LNCAP (cell line): ENCODE data around the gene F13A1.

Experiments used
- CTCF ChIP-seq: fragments of 450-650 bp; IDR thresholded peaks from 2 replicates; pipeline ENCODE4 v1.5.1; 2017; ENCODE audit warnings: mild to moderate bottlenecking

The F13A1 gene

DNA sequence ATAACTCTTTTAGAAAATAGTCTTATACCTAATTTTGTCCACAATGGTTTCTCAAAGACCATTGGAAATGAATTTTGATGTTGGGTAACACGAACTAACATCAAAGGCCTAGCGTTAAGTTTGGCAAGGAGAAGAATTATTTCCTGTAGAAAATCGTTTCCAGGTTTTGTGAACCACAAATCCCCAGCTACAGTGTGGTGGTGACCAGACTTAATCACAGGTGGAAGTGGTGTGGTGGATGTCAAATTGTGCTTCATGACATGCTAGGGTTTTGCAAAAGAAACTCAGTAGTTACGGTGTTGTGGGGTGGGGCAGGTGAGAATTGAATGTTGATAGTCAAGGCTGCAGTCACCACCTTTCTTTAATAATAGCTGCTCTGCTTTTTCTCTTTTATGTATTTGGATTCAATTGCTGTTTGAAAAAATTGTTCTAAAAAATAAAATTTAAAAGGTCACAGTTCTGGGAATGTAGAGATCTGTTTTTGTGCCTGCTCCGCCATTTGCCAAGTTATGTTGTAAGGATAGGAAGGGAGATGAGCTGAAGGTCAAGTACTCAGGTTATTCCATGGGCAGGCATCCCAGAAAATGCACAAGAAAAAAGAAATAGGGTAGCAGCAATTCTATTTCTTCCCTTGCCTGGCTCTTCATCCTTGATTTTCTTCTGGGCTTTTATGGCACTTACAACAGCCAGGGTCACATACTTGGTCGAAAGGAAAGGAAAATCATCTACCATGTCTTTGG lies 83.6 kb downstream of the F13A1 start:
- TF ChIP-seq CTCF = no peak

DNA sequence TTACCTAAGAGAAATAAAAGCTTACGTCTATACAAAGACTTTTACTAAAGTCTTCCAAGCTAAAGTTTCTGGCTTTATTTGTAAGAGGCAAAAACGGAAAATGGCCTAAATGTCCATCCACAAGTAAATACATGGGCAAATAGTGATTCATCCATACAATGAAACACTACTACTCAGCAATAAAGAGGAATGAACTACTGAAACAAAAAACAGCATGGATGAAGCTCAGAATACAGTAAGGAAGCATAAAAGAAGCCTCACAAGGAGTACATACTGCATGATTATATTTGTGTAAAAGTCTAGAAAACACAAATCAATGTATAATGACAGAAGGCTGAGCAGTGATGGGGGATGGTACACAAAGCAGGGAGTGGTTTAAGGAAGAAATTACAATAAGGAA lies 84.7 kb downstream of the F13A1 start:
- TF ChIP-seq CTCF = no peak

GRCh38 chr6:6234963-6235362 lies 85.5 kb downstream of the F13A1 start:
- no peak for TF ChIP-seq CTCF

DNA sequence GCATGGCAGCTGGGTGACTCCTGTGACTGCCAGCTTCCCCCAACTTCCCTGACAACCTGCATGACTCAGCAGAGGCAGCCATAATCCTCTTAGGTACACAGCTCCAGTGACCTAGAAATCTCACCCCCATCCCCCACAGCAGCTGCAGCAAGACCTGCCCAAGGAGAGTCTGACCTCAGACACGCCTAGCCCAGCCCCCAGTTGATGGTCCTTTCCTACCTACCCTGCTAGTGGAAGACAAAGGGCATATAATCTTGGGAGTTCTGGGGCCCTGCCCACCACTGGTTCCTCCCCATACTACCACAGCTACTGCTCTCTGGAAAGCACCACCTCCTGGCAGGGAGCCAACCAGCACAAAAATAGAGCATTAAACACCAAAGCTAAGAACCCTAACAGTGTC lies 90.2 kb downstream of the F13A1 start:
- TF ChIP-seq CTCF = no peak

DNA sequence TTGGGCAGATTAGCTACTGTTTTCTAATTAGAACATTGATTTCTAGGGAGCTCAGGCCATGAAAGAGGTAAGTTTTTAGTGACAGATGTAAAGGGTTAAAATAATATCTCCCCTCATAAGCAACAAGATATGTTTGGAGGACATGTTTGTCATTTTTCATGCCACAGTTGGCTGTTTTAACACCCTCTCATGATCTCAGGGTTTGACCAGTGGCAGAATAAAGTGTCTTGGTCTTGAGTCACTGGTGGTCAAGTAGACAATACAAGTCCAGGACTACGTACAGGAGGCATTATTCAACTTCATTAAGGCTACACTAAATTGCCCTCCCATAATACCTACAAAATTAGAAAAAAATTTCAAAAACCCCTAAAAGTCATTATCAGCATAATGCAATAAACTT lies 92.6 kb downstream of the F13A1 start:
- TF ChIP-seq CTCF = no peak

GRCh38 chr6:6225885-6226529 lies 94.5 kb downstream of the F13A1 start:
- TF ChIP-seq CTCF = no peak

DNA sequence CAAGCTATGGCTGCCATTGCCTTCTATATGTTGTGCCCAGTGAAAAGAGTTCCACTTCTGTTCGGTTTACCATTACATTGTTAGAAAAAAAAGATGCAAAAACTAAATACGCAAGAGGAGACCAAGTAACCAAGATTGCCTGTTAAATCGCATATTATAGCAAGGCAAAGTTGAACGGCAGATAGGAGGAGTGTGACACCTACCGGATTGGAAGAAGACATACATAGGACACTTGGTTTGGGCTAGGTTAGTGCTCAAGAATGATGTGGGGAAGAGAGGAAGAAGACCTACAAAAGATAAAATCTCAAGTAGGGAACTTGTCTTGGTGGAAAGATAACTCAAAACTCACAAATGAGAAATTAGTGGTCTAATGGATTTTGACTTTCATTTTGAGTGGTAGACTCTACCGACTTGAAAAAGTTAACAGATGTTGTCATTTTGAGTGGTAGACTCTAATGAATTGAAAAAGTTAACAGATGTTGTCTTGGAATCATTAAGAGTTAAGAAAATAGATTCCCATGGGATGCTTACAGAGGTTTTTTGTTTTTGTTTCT lies 95.5 kb downstream of the F13A1 start:
- TF ChIP-seq CTCF = no peak
